Esophagus muscularis mucosa (tissue), 4 donors: ENCODE measurements around the gene ATF5. TPM values are rescaled to one million over a fixed set of nuclear protein-coding genes. Genes with fewer than 3 reads are reported as not detected.

Source experiments
- DNase-seq: peaks from one replicate; pipeline ENCODE4 v3.0.0-alpha.2; 2017; ENCODE audit errors: extremely low spot score
- H3K27ac ChIP-seq, 4 donors: fragments of 200-600 bp; sonication (generic); replicated peaks in 1 of 4; 1 replicate in 3 of 4; 2 replicates in 1 of 4; pipeline ENCODE4 v1.5.1; 2016 to 2019; ENCODE audit warnings: mild to moderate bottlenecking in 1 of 4
- H3K27me3 ChIP-seq, 4 donors: fragments of 200-600 bp; sonication (generic); one replicate each; pipeline versions ENCODE4 v1.5.1 to v1.6.0; 2016 to 2019
- H3K36me3 ChIP-seq, 4 donors: fragments of 200-600 bp; sonication (generic); one replicate each; pipeline ENCODE4 v1.5.1; 2016 to 2019
- H3K4me1 ChIP-seq, 4 donors: fragments of 200-600 bp; sonication (generic); one replicate each; pipeline ENCODE4 v1.5.1; 2016 to 2019
- H3K4me3 ChIP-seq, 4 donors: fragments of 200-600 bp; sonication (generic); 1 replicate in 2 of 4; 2 replicates in 2 of 4; pipeline ENCODE4 v1.5.1; 2016 to 2019; ENCODE audit warnings: mild to moderate bottlenecking in 4 of 4, moderate library complexity in 1 of 4
- H3K9me3 ChIP-seq, 4 donors: fragments of 200-600 bp; sonication (generic); 1 replicate in 3 of 4; 2 replicates in 1 of 4; pipeline ENCODE4 v1.5.1; 2016 to 2019
- EP300 ChIP-seq: sonication (generic); formaldehyde crosslinking; IDR thresholded peaks from one replicate; pipeline ENCODE4 v1.6.1; 2017; ENCODE audit warnings: antibody characterized with exemption
- POLR2A ChIP-seq: fragments of 450-650 bp; IDR thresholded peaks from one replicate; pipeline ENCODE4 v1.6.1; 2017; ENCODE audit warnings: antibody characterized with exemption, moderate library complexity, mild to moderate bottlenecking, low read depth
- POLR2AphosphoS5 ChIP-seq, 2 donors: sonication (generic); formaldehyde crosslinking; IDR thresholded peaks; one replicate each; pipeline ENCODE4 v1.6.1; 2017; ENCODE audit warnings: antibody characterized with exemption in 2 of 2
- WGBS: methylation state at CpG from one replicate; pipeline ENCODE4 v1.1.5; 2018; 5-methylcytosine and 5-hydroxymethylcytosine counted together
- intact Hi-C: fragments of 100-400 bp; cut with DNase I; formaldehyde crosslinking; loops from one replicate; pipeline ENCODE4 v1.15.1; 2023
- total RNA-seq, 4 donors: library from RNA; depleted of rRNA; stranded (reverse); fragments of >200 nt; gene quantifications; one replicate each; pipeline versions ENCODE4 v1.1.0 to v1.2.1, GENCODE V29; 2016
- TF ChIP-seq, protein P1 (sequence below), 3 experiments: fragments of 200-600 bp in 2 of 3; fragments of 450-650 bp in 1 of 3; sonication (generic) in 2 of 3; IDR thresholded peaks; one replicate each; pipeline ENCODE4 v1.5.1; 2017 to 2019; ENCODE audit warnings: antibody characterized with exemption in 3 of 3, mild to moderate bottlenecking in 2 of 3, moderate library complexity in 1 of 3

Gene ATF5
- total RNA-seq, 4 donors from 2014 or later = 12.0 to 22.0 (median 14.4) TPM

DNA sequence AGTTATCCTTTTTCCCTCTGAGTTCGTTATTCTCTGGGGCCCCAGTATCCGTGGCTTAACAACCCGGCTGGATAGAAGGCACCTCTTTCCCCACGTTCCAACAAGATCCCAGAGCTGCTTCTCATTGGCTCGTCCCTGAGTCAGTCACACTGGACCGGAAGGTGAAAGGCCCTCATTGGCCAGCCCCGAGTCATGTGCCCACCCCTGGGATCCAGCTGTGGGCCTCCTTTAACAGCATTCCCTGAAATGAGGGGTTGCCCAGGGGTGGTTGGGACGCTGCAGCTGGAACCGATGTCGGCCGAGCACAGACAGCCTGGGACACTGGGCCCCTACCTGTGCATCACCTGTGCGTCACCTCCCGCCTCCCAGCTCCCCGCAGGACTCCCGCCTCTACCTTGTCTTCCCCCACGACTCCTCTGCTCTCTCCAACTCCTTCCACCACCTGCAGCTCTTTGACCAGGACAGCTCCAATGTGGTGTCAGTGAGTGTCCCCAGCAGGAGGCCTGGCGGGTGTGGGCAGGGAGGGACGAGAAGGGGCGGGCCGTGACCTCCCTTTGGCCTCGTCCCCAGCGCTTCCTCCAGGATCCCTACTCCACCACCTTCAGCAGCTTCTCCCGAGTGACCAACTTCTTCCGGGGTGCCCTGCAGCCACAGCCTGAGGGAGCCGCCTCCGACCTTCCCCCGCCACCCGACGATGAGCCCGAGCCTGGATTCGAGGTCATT lies 47.2 kb upstream of the ATF5 start:
- no peak overlapping the region for H3K27ac ChIP-seq
- TF ChIP-seq, protein P1, sequence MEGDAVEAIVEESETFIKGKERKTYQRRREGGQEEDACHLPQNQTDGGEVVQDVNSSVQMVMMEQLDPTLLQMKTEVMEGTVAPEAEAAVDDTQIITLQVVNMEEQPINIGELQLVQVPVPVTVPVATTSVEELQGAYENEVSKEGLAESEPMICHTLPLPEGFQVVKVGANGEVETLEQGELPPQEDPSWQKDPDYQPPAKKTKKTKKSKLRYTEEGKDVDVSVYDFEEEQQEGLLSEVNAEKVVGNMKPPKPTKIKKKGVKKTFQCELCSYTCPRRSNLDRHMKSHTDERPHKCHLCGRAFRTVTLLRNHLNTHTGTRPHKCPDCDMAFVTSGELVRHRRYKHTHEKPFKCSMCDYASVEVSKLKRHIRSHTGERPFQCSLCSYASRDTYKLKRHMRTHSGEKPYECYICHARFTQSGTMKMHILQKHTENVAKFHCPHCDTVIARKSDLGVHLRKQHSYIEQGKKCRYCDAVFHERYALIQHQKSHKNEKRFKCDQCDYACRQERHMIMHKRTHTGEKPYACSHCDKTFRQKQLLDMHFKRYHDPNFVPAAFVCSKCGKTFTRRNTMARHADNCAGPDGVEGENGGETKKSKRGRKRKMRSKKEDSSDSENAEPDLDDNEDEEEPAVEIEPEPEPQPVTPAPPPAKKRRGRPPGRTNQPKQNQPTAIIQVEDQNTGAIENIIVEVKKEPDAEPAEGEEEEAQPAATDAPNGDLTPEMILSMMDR (IDR thresholded peaks at IDR 0.05) = no peak
- TF ChIP-seq EP300 (no peak), POLR2AphosphoS5 (IDR thresholded peaks at IDR 0.05) (no peak), POLR2A (no peak)
- 86% methylated on average over 31 of the region's 31 CpGs for WGBS
- no peak overlapping the region for H3K4me3 ChIP-seq
- no peaks in the 10 kb centered on the region for H3K9me3 ChIP-seq
- no peaks in the 10 kb centered on the region for H3K27me3 ChIP-seq
- DNase-seq = no peak
- intact Hi-C loops = no loop called here
- H3K4me1 ChIP-seq = peaks cover 12 to 25% (median 17%) of the 10 kb centered on the region in 4 donors
- H3K36me3 ChIP-seq = peaks cover 54 to 84% (median 79%) of the 10 kb centered on the region in 4 donors

DNA sequence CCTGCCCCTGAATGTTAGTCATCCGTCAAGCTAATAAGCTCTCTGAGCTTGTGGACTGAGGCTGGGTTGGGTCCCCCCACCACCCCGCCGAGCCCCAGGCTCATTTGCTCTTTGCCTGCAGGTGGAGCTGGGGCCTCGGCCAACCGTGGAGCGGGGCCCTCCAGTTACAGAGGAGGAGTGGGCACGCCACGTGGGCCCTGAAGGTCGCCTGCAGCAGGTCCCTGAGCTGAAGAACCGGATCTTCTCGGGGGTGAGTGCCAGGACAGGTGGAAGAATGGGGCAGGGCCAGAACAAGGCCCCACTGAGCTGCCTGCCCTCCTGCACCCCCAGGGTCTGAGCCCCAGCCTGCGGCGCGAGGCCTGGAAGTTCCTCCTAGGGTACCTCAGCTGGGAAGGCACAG lies 46.4 kb upstream of the ATF5 start:
- H3K4me1 ChIP-seq = peaks cover 12 to 25% (median 17%) of the 10 kb centered on the region in 4 donors
- H3K4me3 ChIP-seq = no peak overlapping the region
- intact Hi-C loops = no loop called here
- no peaks in the 10 kb centered on the region for H3K9me3 ChIP-seq
- H3K27ac ChIP-seq = no peak overlapping the region
- no peaks in the 10 kb centered on the region for H3K27me3 ChIP-seq
- peaks cover 54 to 92% (median 82%) of the 10 kb centered on the region in 4 donors for H3K36me3 ChIP-seq
- TF ChIP-seq POLR2AphosphoS5 (IDR thresholded peaks at IDR 0.05) = no peak
- TF ChIP-seq, protein P1 (IDR thresholded peaks at IDR 0.05) = no peak
- no peak for TF ChIP-seq POLR2A
- no peak for TF ChIP-seq EP300
- WGBS = 100% methylated on average over 8 of the region's 14 CpGs
- DNase-seq = no peak

DNA sequence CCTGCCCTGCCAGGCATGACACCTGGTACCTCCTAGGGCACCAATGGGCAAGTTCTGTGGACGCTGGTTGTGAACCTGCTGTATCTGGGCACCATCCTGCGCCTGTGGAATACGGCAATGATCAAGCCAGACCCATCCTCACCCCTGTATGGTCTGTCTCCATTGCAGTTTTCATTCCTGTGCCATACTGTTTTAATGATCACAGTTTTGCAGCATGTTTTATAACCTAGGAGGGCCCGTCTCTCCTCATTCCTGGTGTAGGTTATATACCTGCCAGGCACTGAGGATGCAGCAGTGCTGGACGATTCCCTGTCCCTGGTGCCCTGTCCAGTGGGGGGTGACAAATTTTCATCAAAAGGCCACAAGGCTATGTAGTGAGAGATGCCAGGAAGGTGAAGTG lies 45.9 kb upstream of the ATF5 start:
- 98% methylated on average over 5 of the region's 5 CpGs for WGBS
- Histone ChIP-seq H3K36me3 (peaks cover 54 to 96% (median 85%) of the 10 kb centered on the region in 4 donors), H3K4me1 (peaks cover 11 to 24% (median 15%) of the 10 kb centered on the region in 4 donors), H3K9me3 (no peaks in the 10 kb centered on the region), H3K4me3 (no peak overlapping the region), H3K27me3 (no peaks in the 10 kb centered on the region), H3K27ac (no peak overlapping the region)
- DNase-seq = no peak
- intact Hi-C loops = no loop called here
- no peak for TF ChIP-seq POLR2AphosphoS5 (IDR thresholded peaks at IDR 0.05)
- TF ChIP-seq, protein P1 (IDR thresholded peaks at IDR 0.05) = no peak
- TF ChIP-seq POLR2A = no peak
- TF ChIP-seq EP300 = no peak

DNA sequence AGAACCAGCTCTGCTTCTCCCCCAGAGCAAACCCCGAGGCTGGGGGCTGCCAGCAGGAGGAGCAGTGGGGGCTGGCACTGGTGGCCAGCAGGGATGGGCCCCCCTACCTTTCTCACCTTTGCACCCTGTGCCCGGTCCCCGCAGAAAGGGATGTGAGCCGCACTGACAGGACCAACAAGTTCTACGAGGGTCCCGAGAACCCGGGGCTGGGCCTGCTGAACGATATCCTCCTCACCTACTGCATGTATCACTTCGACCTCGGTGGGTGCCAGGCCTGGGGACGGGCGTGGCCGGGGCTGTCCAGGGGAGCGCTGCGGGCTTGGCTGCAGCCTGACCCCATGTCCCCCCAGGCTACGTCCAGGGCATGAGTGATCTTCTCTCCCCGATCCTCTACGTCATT lies 44.9 kb upstream of the ATF5 start:
- H3K36me3 ChIP-seq = peaks cover 58 to 100% (median 87%) of the 10 kb centered on the region in 4 donors
- H3K27me3 ChIP-seq = peaks cover 0 to 2% (median 0%) of the 10 kb centered on the region in 4 donors
- peaks cover 1 to 14% (median 4%) of the 10 kb centered on the region in 4 donors for H3K4me1 ChIP-seq
- H3K27ac ChIP-seq = no peak overlapping the region
- DNase-seq = no peak
- TF ChIP-seq POLR2AphosphoS5 (IDR thresholded peaks at IDR 0.05) (no peak), EP300 (no peak), POLR2A (no peak)
- TF ChIP-seq, protein P1 (IDR thresholded peaks at IDR 0.05) = no peak
- H3K4me3 ChIP-seq = no peak overlapping the region
- WGBS = 96% methylated on average over 11 of the region's 18 CpGs
- no peaks in the 10 kb centered on the region for H3K9me3 ChIP-seq
- intact Hi-C loops = no loop called here
